ENCODE results near the gene TNIP2.

- TF ChIP-seq, protein P1, sequence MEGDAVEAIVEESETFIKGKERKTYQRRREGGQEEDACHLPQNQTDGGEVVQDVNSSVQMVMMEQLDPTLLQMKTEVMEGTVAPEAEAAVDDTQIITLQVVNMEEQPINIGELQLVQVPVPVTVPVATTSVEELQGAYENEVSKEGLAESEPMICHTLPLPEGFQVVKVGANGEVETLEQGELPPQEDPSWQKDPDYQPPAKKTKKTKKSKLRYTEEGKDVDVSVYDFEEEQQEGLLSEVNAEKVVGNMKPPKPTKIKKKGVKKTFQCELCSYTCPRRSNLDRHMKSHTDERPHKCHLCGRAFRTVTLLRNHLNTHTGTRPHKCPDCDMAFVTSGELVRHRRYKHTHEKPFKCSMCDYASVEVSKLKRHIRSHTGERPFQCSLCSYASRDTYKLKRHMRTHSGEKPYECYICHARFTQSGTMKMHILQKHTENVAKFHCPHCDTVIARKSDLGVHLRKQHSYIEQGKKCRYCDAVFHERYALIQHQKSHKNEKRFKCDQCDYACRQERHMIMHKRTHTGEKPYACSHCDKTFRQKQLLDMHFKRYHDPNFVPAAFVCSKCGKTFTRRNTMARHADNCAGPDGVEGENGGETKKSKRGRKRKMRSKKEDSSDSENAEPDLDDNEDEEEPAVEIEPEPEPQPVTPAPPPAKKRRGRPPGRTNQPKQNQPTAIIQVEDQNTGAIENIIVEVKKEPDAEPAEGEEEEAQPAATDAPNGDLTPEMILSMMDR (IDR thresholded peaks at IDR 0.05 in 8 of 11, conservative IDR thresholded peaks at IDR 0.05 in 3 of 11): no peak
- no peak for TF ChIP-seq POLR2A (IDR thresholded peaks at IDR 0.05)
- TF ChIP-seq POLR2AphosphoS5 (IDR thresholded peaks at IDR 0.05): no peak
Observed at GRCh38 chr4:2796849-2797544, 40.9 kb upstream of the TNIP2 start.

Measured in spleen (tissue), 7 donors.